ES-I3 (cell line): Measurements from ENCODE around the gene DNAAF3.
A peak's percentile ranks its signal among the peaks of the same experiment; 100 is the strongest.
"Not testable (repeated sequence)": the region's sequence is repeated elsewhere in the genome, so short reads cannot be mapped to it uniquely, and the experiment has no call there.

Experiments used
- H3K36me3 ChIP-seq: 2 replicates; pipeline ENCODE4 v1.6.1; 2013; ENCODE audit warnings: mild to moderate bottlenecking, low read length, control low read depth, moderate library complexity; ENCODE audit not compliant: insufficient read depth
- H3K4me1 ChIP-seq: 2 replicates; pipeline ENCODE4 v1.6.1; 2013; ENCODE audit warnings: mild to moderate bottlenecking, control low read depth, low read length; ENCODE audit not compliant: insufficient read depth
- H3K9ac ChIP-seq: 2 replicates; pipeline ENCODE4 v1.6.1; 2013; ENCODE audit warnings: low read depth, mild to moderate bottlenecking, low read length, moderate library complexity
- H3K9me3 ChIP-seq: 2 replicates; pipeline ENCODE4 v1.6.1; 2013; ENCODE audit warnings: mild to moderate bottlenecking, low read length, moderate library complexity; ENCODE audit not compliant: control insufficient read depth, insufficient read depth

Gene DNAAF3

GRCh38 chr19:55188625-55189024 is 22.2 kb upstream of the DNAAF3 start:
- no peak overlapping the region for H3K9ac ChIP-seq
- H3K36me3 ChIP-seq: no peaks in the 10 kb centered on the region
- H3K4me1 ChIP-seq: no peaks in the 10 kb centered on the region
- no peaks in the 10 kb centered on the region for H3K9me3 ChIP-seq

DNA sequence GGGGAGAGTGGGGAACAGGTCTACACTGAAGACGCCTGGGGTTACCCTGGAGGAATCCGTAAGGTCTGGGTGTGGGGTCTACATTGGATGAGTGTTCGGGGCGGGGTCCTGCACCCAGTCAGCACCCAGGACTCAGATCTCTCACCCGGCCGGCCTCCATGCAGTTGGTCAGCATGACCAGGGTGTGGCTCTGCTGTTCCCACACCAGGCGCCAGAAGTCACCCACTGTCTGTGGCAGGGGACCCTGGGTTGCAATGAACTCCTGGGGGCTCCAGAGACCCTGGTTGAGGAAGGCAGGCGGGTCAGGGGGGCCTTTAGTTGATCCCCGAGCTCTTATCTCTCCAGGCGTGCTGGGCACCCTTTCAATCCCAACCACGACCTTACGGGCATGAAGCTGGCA is 19.7 kb upstream of the DNAAF3 start:
- H3K9me3 ChIP-seq: no peaks in the 10 kb centered on the region
- H3K36me3 ChIP-seq: no peaks in the 10 kb centered on the region
- no peaks in the 10 kb centered on the region for H3K4me1 ChIP-seq
- H3K9ac ChIP-seq: no peak overlapping the region

- Histone ChIP-seq H3K4me1 (no peaks in the 10 kb centered on the region; the same call in 1 of the 2 replicates), H3K9me3 (no peaks in the 10 kb centered on the region), H3K9ac (no peak overlapping the region), H3K36me3 (no peaks in the 10 kb centered on the region)
Measured at GRCh38 chr19:55181740-55182139, 15.3 kb upstream of the DNAAF3 start.

GRCh38 chr19:55179606-55180484 is 13.4 kb upstream of the DNAAF3 start, which contains the start of gene SYT5:
Gene SYT5, minus strand, starts transcription at chr19:55180289. Its CDS starts 1,248 bp downstream, at chr19:55179041.
- peak within 1 kb of the TSS; percentile 49; the same call in 1 of the 2 replicates for H3K9ac ChIP-seq
- no peaks in the 10 kb centered on the region for H3K9me3 ChIP-seq
- no peaks in the 10 kb centered on the region for H3K36me3 ChIP-seq
- H3K4me1 ChIP-seq: peaks cover 6% of the 10 kb centered on the region

- Histone ChIP-seq H3K9me3 (no peaks in the 10 kb centered on the region), H3K9ac (peak overlapping the region; percentile 49; the same call in 1 of the 2 replicates), H3K36me3 (no peaks in the 10 kb centered on the region), H3K4me1 (peaks cover 6% of the 10 kb centered on the region)
Measured at GRCh38 chr19:55178781-55179599, 12.6 kb upstream of the DNAAF3 start.

- Histone ChIP-seq H3K36me3 (no peaks in the 10 kb centered on the region), H3K9me3 (no peaks in the 10 kb centered on the region), H3K9ac (no peak overlapping the region), H3K4me1 (peaks cover 6% of the 10 kb centered on the region)
Measured at GRCh38 chr19:55176076-55176475, 9.7 kb upstream of the DNAAF3 start.

- no peaks in the 10 kb centered on the region for H3K9me3 ChIP-seq
- peaks cover 6% of the 10 kb centered on the region for H3K4me1 ChIP-seq
- H3K36me3 ChIP-seq: no peaks in the 10 kb centered on the region
- H3K9ac ChIP-seq: peak overlapping the region; percentile 45; the same call in 1 of the 2 replicates
Measured at GRCh38 chr19:55175117-55175867, 8.9 kb upstream of the DNAAF3 start.

DNA sequence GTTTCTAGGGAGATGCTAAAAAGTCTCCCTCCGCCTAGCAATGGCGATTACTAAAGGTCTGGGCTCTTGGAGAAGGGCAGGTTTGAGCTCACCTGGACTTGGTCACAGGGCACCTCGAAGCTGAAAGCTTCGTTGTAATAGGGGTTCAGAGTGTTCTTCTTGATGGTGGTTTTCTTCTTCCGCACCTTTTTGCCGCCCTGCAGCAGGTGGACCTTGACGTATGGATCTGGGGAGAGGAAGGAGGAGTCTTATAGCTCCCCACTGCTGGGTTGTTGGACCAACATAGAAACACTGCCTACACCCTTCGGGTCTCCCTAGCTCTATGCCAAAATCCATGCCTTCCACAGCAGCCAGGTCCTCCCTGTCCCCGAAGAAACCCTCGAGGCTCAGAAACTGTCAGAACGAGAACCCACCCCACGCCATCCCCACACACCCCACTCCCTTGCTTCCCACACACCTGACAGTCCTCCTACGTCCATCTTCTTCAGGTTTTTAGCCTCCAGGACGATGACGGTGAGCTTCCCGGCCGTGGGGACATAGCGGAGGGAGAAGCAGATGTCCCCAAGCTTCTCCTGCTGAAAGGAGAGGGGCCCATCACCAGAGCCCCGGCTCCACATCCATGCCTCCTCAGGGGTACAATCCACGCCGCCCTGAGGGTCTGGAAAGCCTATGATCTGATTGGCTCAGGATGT is 8.2 kb upstream of the DNAAF3 start:
- Histone ChIP-seq H3K9me3 (no peaks in the 10 kb centered on the region), H3K36me3 (no peaks in the 10 kb centered on the region), H3K9ac (peak overlapping the region; percentile 45; the same call in 1 of the 2 replicates), H3K4me1 (peaks cover 6% of the 10 kb centered on the region)

GRCh38 chr19:55173714-55174409 is 7.4 kb upstream of the DNAAF3 start:
- Histone ChIP-seq H3K4me1 (peaks cover 6% of the 10 kb centered on the region), H3K9ac (peak overlapping the region; percentile 80)

DNA sequence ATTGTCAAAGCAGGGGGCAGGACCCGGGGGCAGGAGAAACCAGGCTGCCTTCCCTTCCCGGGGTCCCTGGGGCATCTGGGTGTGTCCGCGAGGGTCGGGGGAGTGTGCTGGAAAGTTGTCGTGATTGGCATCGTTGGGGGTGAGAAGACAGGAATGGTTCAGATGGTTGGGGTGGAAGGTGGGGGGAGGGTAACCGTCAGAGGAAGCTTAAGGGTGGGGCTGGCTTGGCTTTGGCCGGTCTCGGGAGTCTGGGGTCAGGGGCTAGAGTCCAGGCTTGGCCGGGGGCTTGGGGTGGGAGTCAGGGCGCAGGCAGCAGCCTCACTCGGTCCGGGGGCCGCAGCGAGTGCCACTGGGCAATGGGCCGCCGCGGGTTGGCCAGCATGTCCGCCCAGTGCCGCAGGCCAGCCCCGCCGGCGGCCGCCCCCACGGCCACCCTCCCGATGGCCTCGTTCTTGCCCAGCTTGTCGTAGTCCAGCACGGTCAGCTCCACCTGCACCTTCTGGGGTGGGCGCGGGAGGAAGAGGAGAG is 6.8 kb upstream of the DNAAF3 start:
- Histone ChIP-seq H3K4me1 (peaks cover 6% of the 10 kb centered on the region), H3K9ac (peak overlapping the region; percentile 80), H3K9me3 (no peaks in the 10 kb centered on the region), H3K36me3 (no peaks in the 10 kb centered on the region)

More at GRCh38 chr19:55173714-55174409, 7.4 kb upstream of the DNAAF3 start:
- no peaks in the 10 kb centered on the region for H3K9me3 ChIP-seq
- H3K36me3 ChIP-seq: no peaks in the 10 kb centered on the region

- H3K36me3 ChIP-seq: no peaks in the 10 kb centered on the region
- no peaks in the 10 kb centered on the region for H3K9me3 ChIP-seq
- H3K4me1 ChIP-seq: peaks cover 6% of the 10 kb centered on the region
- peak overlapping the region; percentile 80; the same call in 1 of the 2 replicates for H3K9ac ChIP-seq
Measured at GRCh38 chr19:55172741-55173140, 6.3 kb upstream of the DNAAF3 start.

DNA sequence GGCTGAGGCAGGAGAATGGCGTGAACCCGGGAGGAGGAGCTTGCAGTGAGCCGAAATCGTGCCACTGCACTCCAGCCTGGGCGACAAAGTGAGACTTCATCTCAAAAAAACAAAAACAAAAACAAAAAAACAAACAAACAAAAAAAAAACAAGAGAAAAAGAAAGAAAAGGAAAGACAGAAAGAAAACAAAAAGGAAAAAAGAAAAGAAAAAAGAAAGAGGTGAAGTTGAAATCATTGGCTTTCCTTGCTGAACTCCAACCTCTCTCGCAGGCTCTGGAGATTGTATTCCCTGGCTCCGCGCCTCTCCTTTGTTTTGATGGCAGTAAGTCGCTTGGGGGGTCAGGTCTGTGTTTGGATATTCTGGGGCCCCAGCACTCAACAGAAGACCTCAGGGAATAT is 5.9 kb upstream of the DNAAF3 start:
- not testable (repeated sequence) for H3K9me3 ChIP-seq, H3K4me1 ChIP-seq, H3K36me3 ChIP-seq
- peak overlapping the region; percentile 80; the same call in 1 of the 2 replicates for H3K9ac ChIP-seq

DNA sequence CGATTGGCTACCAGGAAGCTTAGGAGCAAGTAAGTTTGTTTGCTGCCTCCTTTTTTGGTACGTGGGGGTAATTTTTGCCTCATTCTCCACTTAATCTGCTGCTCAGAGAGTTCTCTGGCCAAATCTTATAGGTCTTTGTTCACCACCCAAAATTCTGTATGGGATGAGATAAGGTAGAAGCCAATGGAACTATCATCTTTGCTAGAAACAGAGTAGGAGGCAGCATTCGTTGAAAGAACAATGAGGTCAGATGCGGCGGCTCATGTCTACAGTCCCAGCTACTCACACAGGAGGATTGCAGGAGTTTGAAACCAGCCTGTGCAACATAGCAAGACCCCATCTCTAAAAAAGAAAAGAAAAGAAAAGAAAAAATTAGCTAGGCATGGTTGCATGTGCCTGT is 5.0 kb upstream of the DNAAF3 start:
- H3K9me3 ChIP-seq: no peaks in the 10 kb centered on the region
- no peak overlapping the region for H3K9ac ChIP-seq
- peaks cover 5% of the 10 kb centered on the region for H3K4me1 ChIP-seq
- no peaks in the 10 kb centered on the region for H3K36me3 ChIP-seq
